ENCODE results near the gene SSR1. TPM values are rescaled to one million over a fixed set of nuclear protein-coding genes. Genes with fewer than 3 reads are reported as not detected.

SSR1 gene
- total and polyA plus RNA-seq, 7 experiments from 2014 or later, result 75.0 to 204 (median 130) TPM

DNA sequence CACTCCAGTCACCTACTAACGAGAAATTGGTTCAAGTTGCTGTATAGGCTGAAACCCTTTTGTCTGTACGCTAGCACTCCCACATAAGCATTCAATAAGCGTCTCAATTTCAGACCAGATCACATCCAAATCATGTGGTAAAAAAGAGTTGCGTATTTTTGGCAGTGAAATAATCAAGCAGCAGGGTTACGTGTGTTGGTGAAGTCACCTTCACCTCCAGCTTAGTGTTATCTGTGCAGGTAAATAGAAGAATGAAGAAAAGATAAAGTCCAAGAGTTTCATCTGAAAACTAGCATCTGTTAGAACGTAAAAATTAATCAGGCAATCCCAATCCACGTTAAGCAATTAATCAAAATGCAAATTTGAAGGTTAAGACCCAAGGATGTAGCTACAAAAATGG, 11.3 kb downstream of the SSR1 start:
- H3K9me3 ChIP-seq (ENCODE audit: control insufficient read depth in 2 of 3, low read length in 3 of 3), result no peaks in the 10 kb centered on the region
- peaks cover 21 to 90% (median 32%) of the 10 kb centered on the region in 3 experiments for H3K36me3 ChIP-seq (ENCODE audit: control insufficient read depth in 2 of 3, insufficient read depth in 3 of 3, low read length in 3 of 3)
- Mint-ChIP-seq H3K4me1 (peaks cover 17 to 46% (median 36%) of the 10 kb centered on the region in 7 donors), H3K4me3 (no peak overlapping the region), H3K36me3 (peaks cover 24 to 57% (median 28%) of the 10 kb centered on the region in 5 donors), H3K27ac (peak overlapping the region in 1 of 9 donors; percentile 46), H3K27me3 (no peaks in the 10 kb centered on the region), H3K9me3 (no peaks in the 10 kb centered on the region)
- intact Hi-C loops (cut with micrococcal nuclease), result no loop called here
- no peaks in the 10 kb centered on the region for H3K27me3 ChIP-seq (ENCODE audit: control insufficient read depth in 2 of 2, insufficient read depth in 2 of 2, low read length in 2 of 2)
- ATAC-seq, result no peak
- H3K27ac ChIP-seq (ENCODE audit: low read depth, low read length), result no peak overlapping the region
- DNase-seq, result no peak
- ChIA-PET CTCF (no interaction called here), POLR2A (no interaction called here)
- no peaks in the 10 kb centered on the region for H3K4me1 ChIP-seq (ENCODE audit: control insufficient read depth in 2 of 2, insufficient read depth in 2 of 2, low read length in 2 of 2)
- H3K4me3 ChIP-seq (ENCODE audit: low read length), result no peak overlapping the region

DNA sequence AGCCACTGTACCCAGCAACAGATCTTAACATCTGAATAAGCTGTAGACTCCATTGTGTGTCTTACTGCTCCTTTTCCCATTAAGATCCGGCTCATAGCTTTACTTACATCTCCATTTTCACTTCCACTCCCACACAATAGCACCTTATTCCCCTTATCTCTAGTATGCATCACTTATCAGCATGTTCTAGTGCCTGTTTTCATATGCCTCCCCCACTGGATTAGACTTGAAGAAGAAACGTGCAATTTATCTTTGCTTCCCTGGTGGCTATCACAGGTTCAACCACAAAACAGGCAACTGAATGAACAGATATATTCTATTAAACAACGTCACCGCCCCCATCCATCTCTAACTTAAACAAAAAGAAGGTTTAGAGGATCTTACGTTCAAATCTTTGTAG, 12.1 kb downstream of the SSR1 start:
- H3K27ac Mint-ChIP-seq, result peak overlapping the region in 2 of 9 donors; percentile 30 to 65
- H3K27me3 Mint-ChIP-seq, result no peaks in the 10 kb centered on the region
- no peak overlapping the region for H3K27ac ChIP-seq (ENCODE audit: low read depth, low read length)
- no peaks in the 10 kb centered on the region for H3K9me3 ChIP-seq (ENCODE audit: control insufficient read depth in 2 of 3, low read length in 3 of 3)
- H3K4me3 ChIP-seq (ENCODE audit: low read length), result no peak overlapping the region
- no peaks in the 10 kb centered on the region for H3K9me3 Mint-ChIP-seq
- H3K27me3 ChIP-seq (ENCODE audit: control insufficient read depth in 2 of 2, insufficient read depth in 2 of 2, low read length in 2 of 2), result no peaks in the 10 kb centered on the region
- peaks cover 24 to 57% (median 28%) of the 10 kb centered on the region in 5 donors for H3K36me3 Mint-ChIP-seq
- ChIA-PET CTCF (interaction anchor here (0.6 kb wide), 1 partner anchor 1329 kb away, joined by 4 read pairs; no protein-coding TSS in a partner anchor), POLR2A (interaction anchor here (0.6 kb wide), 1 partner anchor 9 kb away, joined by 3 read pairs; no protein-coding TSS in a partner anchor)
- intact Hi-C loops (cut with micrococcal nuclease), result no loop called here
- peaks cover 19 to 46% (median 35%) of the 10 kb centered on the region in 7 donors for H3K4me1 Mint-ChIP-seq
- DNase-seq, result no peak
- H3K4me3 Mint-ChIP-seq, result no peak overlapping the region
- no peak for ATAC-seq
- no peaks in the 10 kb centered on the region for H3K4me1 ChIP-seq (ENCODE audit: control insufficient read depth in 2 of 2, insufficient read depth in 2 of 2, low read length in 2 of 2)
- H3K36me3 ChIP-seq (ENCODE audit: control insufficient read depth in 2 of 3, insufficient read depth in 3 of 3, low read length in 3 of 3), result peaks cover 21 to 94% (median 32%) of the 10 kb centered on the region in 3 experiments

DNA sequence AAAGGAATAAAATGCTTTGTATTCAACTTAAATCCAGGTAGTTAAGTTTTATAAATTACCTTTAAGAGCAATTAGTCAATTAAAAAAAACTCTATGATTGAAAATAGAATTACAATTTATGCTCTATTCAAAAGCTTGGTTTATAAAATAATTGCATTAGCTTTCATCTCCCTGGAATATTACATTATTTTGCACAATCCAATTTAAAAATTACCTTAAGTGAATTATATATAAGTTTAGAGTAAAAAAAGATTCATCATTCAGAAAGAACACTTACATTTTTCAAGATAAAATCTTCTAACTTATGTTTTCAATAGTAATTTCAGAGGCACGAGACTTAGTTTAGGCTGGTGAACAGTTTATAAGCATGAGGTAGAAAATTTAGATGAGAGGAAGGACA, 14.9 kb downstream of the SSR1 start:
- no peaks in the 10 kb centered on the region for H3K27me3 ChIP-seq (ENCODE audit: control insufficient read depth in 2 of 2, insufficient read depth in 2 of 2, low read length in 2 of 2)
- no peak for DNase-seq
- no peak for ATAC-seq
- Mint-ChIP-seq H3K27me3 (no peaks in the 10 kb centered on the region), H3K36me3 (peaks cover 17 to 42% (median 24%) of the 10 kb centered on the region in 5 donors), H3K4me3 (no peak overlapping the region), H3K4me1 (peaks cover 10 to 33% (median 19%) of the 10 kb centered on the region in 7 donors), H3K9me3 (no peaks in the 10 kb centered on the region), H3K27ac (peak overlapping the region in 2 of 9 donors; percentile 2 to 8)
- ChIA-PET CTCF (no interaction called here), POLR2A (no interaction called here)
- H3K9me3 ChIP-seq (ENCODE audit: control insufficient read depth in 2 of 3, low read length in 3 of 3), result no peaks in the 10 kb centered on the region
- H3K36me3 ChIP-seq (ENCODE audit: control insufficient read depth in 2 of 3, insufficient read depth in 3 of 3, low read length in 3 of 3), result peaks cover 18 to 84% (median 24%) of the 10 kb centered on the region in 3 experiments
- H3K27ac ChIP-seq (ENCODE audit: low read depth, low read length), result no peak overlapping the region
- intact Hi-C loops (cut with micrococcal nuclease), result no loop called here
- no peak overlapping the region for H3K4me3 ChIP-seq (ENCODE audit: low read length)
- no peaks in the 10 kb centered on the region for H3K4me1 ChIP-seq (ENCODE audit: control insufficient read depth in 2 of 2, insufficient read depth in 2 of 2, low read length in 2 of 2)

- no peak overlapping the region for H3K4me3 ChIP-seq (ENCODE audit: low read length)
- H3K9me3 ChIP-seq (ENCODE audit: control insufficient read depth in 2 of 3, low read length in 3 of 3), result no peaks in the 10 kb centered on the region
- DNase-seq, result no peak
- Mint-ChIP-seq H3K9me3 (no peaks in the 10 kb centered on the region), H3K4me3 (no peak overlapping the region), H3K27ac (no peak overlapping the region), H3K4me1 (peaks cover 10 to 28% (median 19%) of the 10 kb centered on the region in 7 donors), H3K36me3 (peaks cover 23 to 46% (median 27%) of the 10 kb centered on the region in 5 donors), H3K27me3 (no peaks in the 10 kb centered on the region)
- no peaks in the 10 kb centered on the region for H3K4me1 ChIP-seq (ENCODE audit: control insufficient read depth in 2 of 2, insufficient read depth in 2 of 2, low read length in 2 of 2)
- CTCF ChIA-PET, result no interaction called here
- POLR2A ChIA-PET, result interaction anchor here (0.7 to 0.8 kb wide), 2 partner anchors 13 to 16 kb away, joined by 3 to 4 read pairs; no protein-coding TSS in a partner anchor
- peaks cover 22 to 84% (median 28%) of the 10 kb centered on the region in 3 experiments for H3K36me3 ChIP-seq (ENCODE audit: control insufficient read depth in 2 of 3, insufficient read depth in 3 of 3, low read length in 3 of 3)
- no peaks in the 10 kb centered on the region for H3K27me3 ChIP-seq (ENCODE audit: control insufficient read depth in 2 of 2, insufficient read depth in 2 of 2, low read length in 2 of 2)
- ATAC-seq, result no peak
- intact Hi-C loops (cut with micrococcal nuclease), result no loop called here
- H3K27ac ChIP-seq (ENCODE audit: low read depth, low read length), result no peak overlapping the region
These were observed 16.4 kb downstream of the SSR1 start for GRCh38 chr6:7296602-7297001.

DNA sequence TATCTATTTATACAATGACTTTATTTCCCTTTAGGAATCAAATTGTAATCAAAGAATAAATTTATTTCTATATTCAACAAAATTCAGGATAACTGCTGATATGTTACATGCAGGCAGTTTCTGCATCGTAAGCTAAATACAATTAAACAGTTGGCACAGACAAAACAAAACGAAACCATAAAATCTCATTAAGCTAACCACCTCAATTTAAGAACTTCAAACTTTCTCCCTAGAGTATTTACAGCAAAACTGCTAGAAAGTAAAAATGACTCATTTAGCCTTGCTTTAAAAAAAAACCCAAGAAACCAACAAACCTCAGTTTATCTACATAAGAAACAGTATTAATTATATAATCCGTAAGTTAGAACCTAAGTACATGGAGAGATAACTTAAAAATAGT, 17.1 kb downstream of the SSR1 start:
- H3K4me3 Mint-ChIP-seq, result no peak overlapping the region
- H3K27ac Mint-ChIP-seq, result peak overlapping the region in 2 of 9 donors; percentile 47 to 51
- H3K36me3 Mint-ChIP-seq, result peaks cover 17 to 39% (median 21%) of the 10 kb centered on the region in 5 donors
- H3K9me3 ChIP-seq (ENCODE audit: control insufficient read depth in 2 of 3, low read length in 3 of 3), result no peaks in the 10 kb centered on the region
- CTCF ChIA-PET, result interaction anchor here (0.6 kb wide), 1 partner anchor 318 kb away, joined by 4 read pairs; no protein-coding TSS in a partner anchor
- H3K4me3 ChIP-seq (ENCODE audit: low read length), result no peak overlapping the region
- POLR2A ChIA-PET, result interaction anchor here (0.7 kb wide), 1 partner anchor 12 kb away, joined by 4 read pairs; no protein-coding TSS in a partner anchor
- H3K4me1 ChIP-seq (ENCODE audit: control insufficient read depth in 2 of 2, insufficient read depth in 2 of 2, low read length in 2 of 2), result no peaks in the 10 kb centered on the region
- no peak overlapping the region for H3K27ac ChIP-seq (ENCODE audit: low read depth, low read length)
- H3K9me3 Mint-ChIP-seq, result no peaks in the 10 kb centered on the region
- no peak for DNase-seq
- peaks cover 7 to 22% (median 14%) of the 10 kb centered on the region in 7 donors for H3K4me1 Mint-ChIP-seq
- ATAC-seq, result no peak
- peaks cover 15 to 84% (median 21%) of the 10 kb centered on the region in 3 experiments for H3K36me3 ChIP-seq (ENCODE audit: control insufficient read depth in 2 of 3, insufficient read depth in 3 of 3, low read length in 3 of 3)
- no peaks in the 10 kb centered on the region for H3K27me3 Mint-ChIP-seq
- intact Hi-C loops (cut with micrococcal nuclease), result no loop called here
- H3K27me3 ChIP-seq (ENCODE audit: control insufficient read depth in 2 of 2, insufficient read depth in 2 of 2, low read length in 2 of 2), result no peaks in the 10 kb centered on the region

- Histone ChIP-seq H3K27ac (ENCODE audit: low read depth, low read length) (no peak overlapping the region), H3K27me3 (ENCODE audit: control insufficient read depth in 2 of 2, insufficient read depth in 2 of 2, low read length in 2 of 2) (no peaks in the 10 kb centered on the region), H3K4me3 (ENCODE audit: low read length) (no peak overlapping the region), H3K9me3 (ENCODE audit: control insufficient read depth in 2 of 3, low read length in 3 of 3) (no peaks in the 10 kb centered on the region), H3K4me1 (ENCODE audit: control insufficient read depth in 2 of 2, insufficient read depth in 2 of 2, low read length in 2 of 2) (no peaks in the 10 kb centered on the region), H3K36me3 (ENCODE audit: control insufficient read depth in 2 of 3, insufficient read depth in 3 of 3, low read length in 3 of 3) (peaks cover 23 to 82% (median 26%) of the 10 kb centered on the region in 3 experiments)
- intact Hi-C loops (cut with micrococcal nuclease), result no loop called here
- Mint-ChIP-seq H3K27ac (peak overlapping the region in 3 of 9 donors; percentile 62 to 66 (median 65)), H3K4me1 (peaks cover 0 to 8% (median 4%) of the 10 kb centered on the region in 7 donors), H3K9me3 (no peaks in the 10 kb centered on the region), H3K27me3 (no peaks in the 10 kb centered on the region), H3K36me3 (peaks cover 9 to 41% (median 19%) of the 10 kb centered on the region in 5 donors), H3K4me3 (no peak overlapping the region)
- ChIA-PET CTCF (no interaction called here), POLR2A (interaction anchor here (0.6 kb wide), 1 partner anchor 19 kb away, joined by 4 read pairs; no protein-coding TSS in a partner anchor)
- DNase-seq (no peak), ATAC-seq (no peak)
These were observed 20.3 kb downstream of the SSR1 start for GRCh38 chr6:7292596-7293255.
